A549 (cell line): ENCODE results near the gene GNB5.
"Not testable (repeated sequence)": the region's sequence is repeated elsewhere in the genome, so short reads cannot be mapped to it uniquely, and the experiment has no call there.

Source experiments
- BHLHE40 ChIP-seq: IDR thresholded peaks from 2 replicates; pipeline ENCODE4 v1.6.1; 2012; ENCODE audit warnings: low read depth, low read length, inconsistent platforms
- CTCF ChIP-seq: fragments of >200 bp; sonication (Bioruptor Twin); formaldehyde crosslinking; IDR thresholded peaks from 3 replicates; pipeline ENCODE4 v1.5.1; 2016
- MAX ChIP-seq: IDR thresholded peaks from 2 replicates; pipeline ENCODE4 v1.6.1; 2012
- MAZ ChIP-seq: fragments of 150-350 bp; IDR thresholded peaks from 2 replicates; pipeline ENCODE4 v1.6.1; 2014; ENCODE audit warnings: antibody characterized with exemption, low read depth, low read length, borderline replicate concordance
- MYC ChIP-seq: IDR thresholded peaks from 2 replicates; pipeline ENCODE4 v1.6.1; 2012; ENCODE audit warnings: mild to moderate bottlenecking, inconsistent platforms, low read length, improper control_type of control experiment, borderline replicate concordance
- POLR2A ChIP-seq: IDR thresholded peaks from 2 replicates; pipeline ENCODE4 v1.6.1; 2012; ENCODE audit warnings: mild to moderate bottlenecking, low read length
- USF2 ChIP-seq: fragments of 450-650 bp; IDR thresholded peaks from 2 replicates; pipeline ENCODE4 v1.6.1; 2014; ENCODE audit warnings: antibody characterized with exemption

GRCh38 chr15:52165494-52166131, 25.6 kb downstream of the GNB5 start:
- not testable (repeated sequence) for TF ChIP-seq CTCF, MAZ, MYC, BHLHE40, MAX, POLR2A, USF2
